ENCODE measurements around the gene PCBP4. TPM values are rescaled to one million over a fixed set of nuclear protein-coding genes. Genes with fewer than 3 reads are reported as not detected.

Gene PCBP4
- total RNA-seq, 1 experiment from 2014 or later = 28.7 TPM

- TF ChIP-seq, protein P1, sequence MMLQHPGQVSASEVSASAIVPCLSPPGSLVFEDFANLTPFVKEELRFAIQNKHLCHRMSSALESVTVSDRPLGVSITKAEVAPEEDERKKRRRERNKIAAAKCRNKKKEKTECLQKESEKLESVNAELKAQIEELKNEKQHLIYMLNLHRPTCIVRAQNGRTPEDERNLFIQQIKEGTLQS (CRISPR knock-in tag; conservative IDR thresholded peaks at IDR 0.05) = no peak
- no peak for TF ChIP-seq ZNF281 (CRISPR knock-in tag; IDR thresholded peaks at IDR 0.05)
- TF ChIP-seq PRRX2 (CRISPR knock-in tag; IDR thresholded peaks at IDR 0.05) = no peak
- no peak for TF ChIP-seq JAZF1 (CRISPR knock-in tag; IDR thresholded peaks at IDR 0.05)
- no peak for TF ChIP-seq FOXJ3 (CRISPR knock-in tag; IDR thresholded peaks at IDR 0.05; ENCODE audit: borderline replicate concordance)
- no peak for TF ChIP-seq NFATC4 (CRISPR knock-in tag; IDR thresholded peaks at IDR 0.05)
- no peak for TF ChIP-seq SMAD3 (CRISPR knock-in tag; IDR thresholded peaks at IDR 0.05; ENCODE audit: borderline replicate concordance)
- no peak for TF ChIP-seq AR (CRISPR knock-in tag; IDR thresholded peaks at IDR 0.05)
Measured at GRCh38 chr3:52004163-52004787, 37.0 kb upstream of the PCBP4 start (continued).

DNA sequence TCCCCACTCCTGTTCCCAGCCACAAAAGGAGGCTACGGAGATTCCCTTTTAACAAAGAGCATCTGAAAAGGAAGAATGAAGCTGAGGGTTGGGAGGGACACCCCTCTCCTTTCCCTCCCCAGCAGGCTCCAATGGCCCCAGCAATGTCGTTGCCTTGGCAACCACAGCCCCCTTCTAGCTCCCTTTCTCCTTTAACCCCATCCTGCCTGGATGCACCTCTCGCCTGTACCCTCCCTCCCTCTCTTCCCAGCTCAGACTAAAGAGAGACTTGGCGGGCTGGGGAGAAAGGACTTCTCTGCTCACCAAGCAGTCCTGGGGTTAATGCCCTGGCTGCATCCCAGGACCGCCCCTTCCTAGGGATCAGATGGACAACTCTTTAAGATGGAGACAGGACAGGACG, 35.5 kb upstream of the PCBP4 start:
- CTCF ChIA-PET = interaction anchor here (0.6 to 8.5 kb wide), 22 partner anchors 13 to 223 kb away, joined by 3 to 382 read pairs (median 6); partner anchors contain the start of genes ABHD14A, ABHD14B, ACY1 and DUSP7
- TF ChIP-seq AR (CRISPR knock-in tag; IDR thresholded peaks at IDR 0.05) = no peak
- TF ChIP-seq, protein P2, sequence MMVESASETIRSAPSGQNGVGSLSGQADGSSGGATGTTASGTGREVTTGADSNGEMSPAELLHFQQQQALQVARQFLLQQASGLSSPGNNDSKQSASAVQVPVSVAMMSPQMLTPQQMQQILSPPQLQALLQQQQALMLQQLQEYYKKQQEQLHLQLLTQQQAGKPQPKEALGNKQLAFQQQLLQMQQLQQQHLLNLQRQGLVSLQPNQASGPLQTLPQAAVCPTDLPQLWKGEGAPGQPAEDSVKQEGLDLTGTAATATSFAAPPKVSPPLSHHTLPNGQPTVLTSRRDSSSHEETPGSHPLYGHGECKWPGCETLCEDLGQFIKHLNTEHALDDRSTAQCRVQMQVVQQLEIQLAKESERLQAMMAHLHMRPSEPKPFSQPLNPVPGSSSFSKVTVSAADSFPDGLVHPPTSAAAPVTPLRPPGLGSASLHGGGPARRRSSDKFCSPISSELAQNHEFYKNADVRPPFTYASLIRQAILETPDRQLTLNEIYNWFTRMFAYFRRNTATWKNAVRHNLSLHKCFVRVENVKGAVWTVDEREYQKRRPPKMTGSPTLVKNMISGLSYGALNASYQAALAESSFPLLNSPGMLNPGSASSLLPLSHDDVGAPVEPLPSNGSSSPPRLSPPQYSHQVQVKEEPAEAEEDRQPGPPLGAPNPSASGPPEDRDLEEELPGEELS (CRISPR knock-in tag; IDR thresholded peaks at IDR 0.05) = no peak
- H3K27ac Mint-ChIP-seq = no peak overlapping the region
- H3K4me1 Mint-ChIP-seq = peaks cover 50% of the 10 kb centered on the region
- POLR2A ChIA-PET = interaction anchor here (1.6 to 1.7 kb wide), 2 partner anchors 34 to 51 kb away, joined by 4 to 5 read pairs; no protein-coding TSS in a partner anchor
- no peaks in the 10 kb centered on the region for H3K9me3 Mint-ChIP-seq
- DNase-seq (ENCODE audit: low spot score) (no peak), ATAC-seq (no peak)
- no peaks in the 10 kb centered on the region for H3K36me3 Mint-ChIP-seq
- H3K27me3 Mint-ChIP-seq (ENCODE audit: low read depth) = no peaks in the 10 kb centered on the region
- no peak overlapping the region for H3K4me3 Mint-ChIP-seq

DNA sequence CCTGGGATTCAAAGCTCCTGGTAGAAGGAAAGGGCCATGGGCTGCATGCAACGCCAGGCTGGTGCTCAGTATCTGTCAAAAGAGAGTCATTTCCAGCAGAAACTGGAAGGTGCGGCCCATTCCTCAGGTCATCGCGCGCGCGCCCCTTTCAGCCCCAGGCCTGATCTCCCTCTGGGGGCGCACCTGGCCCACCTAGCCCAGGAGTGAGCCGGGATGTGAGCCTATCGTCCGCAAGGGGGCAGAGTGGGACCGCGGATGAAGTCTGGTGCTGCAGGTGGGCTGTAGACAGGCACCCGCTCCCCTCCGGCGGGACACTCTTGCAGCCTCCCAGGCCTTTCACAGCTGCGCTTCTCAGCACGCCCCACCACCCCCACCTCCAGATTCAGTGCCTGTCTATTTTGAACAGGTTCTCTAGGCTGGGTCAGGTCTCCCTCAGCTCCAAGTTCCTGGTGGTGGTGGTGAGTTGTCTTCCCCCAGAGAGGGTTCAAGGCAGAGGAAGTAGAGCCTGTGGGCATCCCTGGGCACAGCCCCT, 34.3 kb upstream of the PCBP4 start:
- peaks cover 42% of the 10 kb centered on the region for H3K4me1 Mint-ChIP-seq
- CTCF ChIA-PET = interaction anchor here (0.6 to 8.5 kb wide), 21 partner anchors 14 to 384 kb away, joined by 3 to 382 read pairs (median 6); partner anchors contain the start of genes ABHD14A, ABHD14B, ACY1 and DUSP7
- ATAC-seq (peak; percentile 76), DNase-seq (ENCODE audit: low spot score) (peak; percentile 97)
- peak overlapping the region; percentile 86 for H3K27ac Mint-ChIP-seq
- H3K4me3 Mint-ChIP-seq = no peak overlapping the region
- H3K9me3 Mint-ChIP-seq = no peaks in the 10 kb centered on the region
- POLR2A ChIA-PET = interaction anchor here (1.7 kb wide), 1 partner anchor 52 kb away, joined by 4 read pairs; no protein-coding TSS in a partner anchor
- H3K36me3 Mint-ChIP-seq = no peaks in the 10 kb centered on the region
- H3K27me3 Mint-ChIP-seq (ENCODE audit: low read depth) = no peaks in the 10 kb centered on the region
- TF ChIP-seq AFF4 (CRISPR knock-in tag; IDR thresholded peaks at IDR 0.05; ENCODE audit: borderline replicate concordance) (no peak), ETV6 (CRISPR knock-in tag; IDR thresholded peaks at IDR 0.05) (peak; percentile 43; the same call in 1 of the 2 replicates)
- TF ChIP-seq, protein P3, sequence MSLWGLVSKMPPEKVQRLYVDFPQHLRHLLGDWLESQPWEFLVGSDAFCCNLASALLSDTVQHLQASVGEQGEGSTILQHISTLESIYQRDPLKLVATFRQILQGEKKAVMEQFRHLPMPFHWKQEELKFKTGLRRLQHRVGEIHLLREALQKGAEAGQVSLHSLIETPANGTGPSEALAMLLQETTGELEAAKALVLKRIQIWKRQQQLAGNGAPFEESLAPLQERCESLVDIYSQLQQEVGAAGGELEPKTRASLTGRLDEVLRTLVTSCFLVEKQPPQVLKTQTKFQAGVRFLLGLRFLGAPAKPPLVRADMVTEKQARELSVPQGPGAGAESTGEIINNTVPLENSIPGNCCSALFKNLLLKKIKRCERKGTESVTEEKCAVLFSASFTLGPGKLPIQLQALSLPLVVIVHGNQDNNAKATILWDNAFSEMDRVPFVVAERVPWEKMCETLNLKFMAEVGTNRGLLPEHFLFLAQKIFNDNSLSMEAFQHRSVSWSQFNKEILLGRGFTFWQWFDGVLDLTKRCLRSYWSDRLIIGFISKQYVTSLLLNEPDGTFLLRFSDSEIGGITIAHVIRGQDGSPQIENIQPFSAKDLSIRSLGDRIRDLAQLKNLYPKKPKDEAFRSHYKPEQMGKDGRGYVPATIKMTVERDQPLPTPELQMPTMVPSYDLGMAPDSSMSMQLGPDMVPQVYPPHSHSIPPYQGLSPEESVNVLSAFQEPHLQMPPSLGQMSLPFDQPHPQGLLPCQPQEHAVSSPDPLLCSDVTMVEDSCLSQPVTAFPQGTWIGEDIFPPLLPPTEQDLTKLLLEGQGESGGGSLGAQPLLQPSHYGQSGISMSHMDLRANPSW (CRISPR knock-in tag; conservative IDR thresholded peaks at IDR 0.05; ENCODE audit: low read depth) = no peak
